Upper lobe of right lung (tissue), 1 donor: Measurements from ENCODE around the gene MYO1E. TPM values are rescaled to one million over a fixed set of nuclear protein-coding genes. Genes with fewer than 3 reads are reported as not detected.

Source experiments
- ATAC-seq: fragments of 200-7000 bp; cut with Tn5 transposase; one replicate; pipeline ENCODE4 v1.9.1; 2020; ENCODE audit warnings: mild to moderate bottlenecking, moderate library complexity
- DNase-seq: peaks from one replicate; pipeline ENCODE4 v3.0.0-alpha.2; 2020
- H3K27ac ChIP-seq: fragments of 200-600 bp; one replicate; pipeline ENCODE4 v1.8.0; 2022
- H3K27me3 ChIP-seq: fragments of 200-600 bp; one replicate; pipeline ENCODE4 v1.8.0; 2022; ENCODE audit warnings: mild to moderate bottlenecking
- H3K36me3 ChIP-seq: fragments of 200-600 bp; one replicate; pipeline ENCODE4 v1.8.0; 2022
- H3K4me1 ChIP-seq: fragments of 200-600 bp; one replicate; pipeline ENCODE4 v1.8.0; 2022
- H3K4me3 ChIP-seq: fragments of 200-600 bp; one replicate; pipeline ENCODE4 v1.8.0; 2022; ENCODE audit warnings: mild to moderate bottlenecking
- H3K9me3 ChIP-seq: fragments of 200-600 bp; one replicate; pipeline ENCODE4 v1.8.0; 2022
- intact Hi-C: fragments of 100-400 bp; cut with DNase I; formaldehyde crosslinking; loops from one replicate; pipeline ENCODE4 v1.11.0; 2022
- total RNA-seq: library from RNA; stranded (reverse); fragmentation: NEBNext Ultra II Directional; extraction: Animal tissue kit (Norgen Biotek cat#: 25700); gene quantifications from one replicate; pipeline ENCODE4 v1.2.1, GENCODE V29; 2021
- TF ChIP-seq, protein P1 (sequence below): fragments of 200-600 bp; IDR thresholded peaks from one replicate; pipeline ENCODE4 v1.8.0; 2022; ENCODE audit warnings: antibody characterized with exemption
- donor health status: DM: no; HTN: yes; CAD: no; lungs with severe emphysema.

The MYO1E gene
- total RNA-seq, 1 donor from 2014 or later = 98.4 TPM

DNA sequence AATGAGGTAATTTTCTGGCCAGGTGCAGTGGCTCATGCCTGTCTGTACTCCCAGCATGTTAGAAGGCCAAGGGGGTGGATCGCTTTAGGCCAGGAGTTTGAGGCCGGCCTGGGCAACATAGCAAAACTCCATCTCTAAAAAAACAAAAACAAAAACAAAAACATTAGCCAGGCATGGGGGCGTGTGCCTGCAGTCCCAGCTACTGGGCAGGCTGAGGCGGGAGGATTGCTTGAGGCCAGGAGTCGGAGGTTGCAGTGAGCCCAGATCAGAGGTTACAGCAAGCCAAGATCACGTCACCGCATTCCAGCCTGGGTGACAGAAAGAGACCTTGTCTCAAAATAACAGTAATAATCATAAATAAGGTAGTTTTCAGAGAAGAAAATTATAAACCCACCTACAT, 110.4 kb downstream of the MYO1E start:
- Histone ChIP-seq H3K36me3 (no peaks in the 10 kb centered on the region), H3K27ac (no peak overlapping the region), H3K27me3 (no peaks in the 10 kb centered on the region), H3K4me1 (no peaks in the 10 kb centered on the region), H3K4me3 (no peak overlapping the region), H3K9me3 (no peaks in the 10 kb centered on the region)
- no peak for DNase-seq
- intact Hi-C loops = no loop called here
- ATAC-seq = no peak
- TF ChIP-seq, protein P1, sequence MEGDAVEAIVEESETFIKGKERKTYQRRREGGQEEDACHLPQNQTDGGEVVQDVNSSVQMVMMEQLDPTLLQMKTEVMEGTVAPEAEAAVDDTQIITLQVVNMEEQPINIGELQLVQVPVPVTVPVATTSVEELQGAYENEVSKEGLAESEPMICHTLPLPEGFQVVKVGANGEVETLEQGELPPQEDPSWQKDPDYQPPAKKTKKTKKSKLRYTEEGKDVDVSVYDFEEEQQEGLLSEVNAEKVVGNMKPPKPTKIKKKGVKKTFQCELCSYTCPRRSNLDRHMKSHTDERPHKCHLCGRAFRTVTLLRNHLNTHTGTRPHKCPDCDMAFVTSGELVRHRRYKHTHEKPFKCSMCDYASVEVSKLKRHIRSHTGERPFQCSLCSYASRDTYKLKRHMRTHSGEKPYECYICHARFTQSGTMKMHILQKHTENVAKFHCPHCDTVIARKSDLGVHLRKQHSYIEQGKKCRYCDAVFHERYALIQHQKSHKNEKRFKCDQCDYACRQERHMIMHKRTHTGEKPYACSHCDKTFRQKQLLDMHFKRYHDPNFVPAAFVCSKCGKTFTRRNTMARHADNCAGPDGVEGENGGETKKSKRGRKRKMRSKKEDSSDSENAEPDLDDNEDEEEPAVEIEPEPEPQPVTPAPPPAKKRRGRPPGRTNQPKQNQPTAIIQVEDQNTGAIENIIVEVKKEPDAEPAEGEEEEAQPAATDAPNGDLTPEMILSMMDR = no peak

DNA sequence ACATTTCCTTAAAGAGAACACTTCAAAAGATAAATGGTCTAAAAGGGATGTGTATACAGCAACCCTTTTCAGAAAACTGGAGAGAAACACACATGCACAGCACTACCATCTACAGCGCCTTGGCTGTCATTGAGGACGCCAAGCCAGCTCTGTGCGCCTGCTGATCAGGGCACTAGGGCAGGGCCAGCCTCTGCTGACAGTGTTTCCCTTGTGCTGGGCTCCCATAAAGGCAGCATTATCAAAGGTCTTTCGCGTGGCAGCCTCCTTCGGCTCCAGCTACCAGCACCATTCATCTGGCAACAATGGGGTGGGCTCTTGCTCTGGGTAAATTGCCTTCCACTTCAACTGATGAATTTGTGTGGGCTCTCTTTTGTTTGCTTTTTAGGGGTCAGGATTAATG, 112.6 kb downstream of the MYO1E start:
- no peak for ATAC-seq
- H3K27ac ChIP-seq = no peak overlapping the region
- no peak for DNase-seq
- no peak overlapping the region for H3K4me3 ChIP-seq
- H3K4me1 ChIP-seq = no peaks in the 10 kb centered on the region
- H3K9me3 ChIP-seq = no peaks in the 10 kb centered on the region
- TF ChIP-seq, protein P1 = no peak
- no peaks in the 10 kb centered on the region for H3K27me3 ChIP-seq
- H3K36me3 ChIP-seq = no peaks in the 10 kb centered on the region
- intact Hi-C loops = no loop called here

DNA sequence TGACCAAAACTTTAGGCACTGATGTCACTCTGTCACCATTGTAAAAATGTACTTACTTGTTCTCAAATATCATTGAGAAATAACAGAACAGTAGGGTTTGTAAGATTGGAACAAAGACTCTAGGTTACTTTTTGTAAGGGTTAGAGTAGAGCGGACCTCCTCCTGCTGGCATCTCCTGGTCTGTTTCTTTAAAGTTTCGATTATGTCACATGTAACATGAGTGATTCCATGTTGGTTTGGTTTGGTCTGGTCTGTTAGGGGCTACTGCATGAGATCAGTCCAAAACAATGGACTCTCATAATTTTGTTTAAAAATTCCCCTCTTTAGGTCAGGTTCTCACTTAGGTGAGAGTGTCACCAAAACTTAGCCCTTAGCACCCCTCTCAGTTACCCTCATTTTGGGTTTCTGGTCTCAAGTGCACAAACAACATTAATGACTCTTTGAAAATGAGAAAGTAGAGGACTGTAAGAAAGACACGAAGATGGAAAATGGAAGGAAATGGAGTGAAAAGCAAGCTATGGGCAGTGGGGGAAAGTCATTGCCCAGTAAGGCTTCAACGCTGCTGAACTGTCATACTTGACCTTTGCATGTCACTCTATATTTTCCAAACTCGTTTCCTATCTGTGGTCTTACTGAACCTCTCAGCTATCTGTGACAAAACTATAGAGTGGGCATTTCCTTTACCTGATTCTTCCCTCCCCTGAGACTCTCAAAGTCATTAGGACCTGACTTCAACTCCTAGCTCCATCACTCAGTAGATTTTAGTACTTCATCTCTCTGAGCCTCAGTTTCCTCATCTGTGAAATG, 113.3 kb downstream of the MYO1E start:
- TF ChIP-seq, protein P1 = no peak
- intact Hi-C loops = no loop called here

GRCh38 chr15:59258317-59258716, 114.4 kb downstream of the MYO1E start:
- TF ChIP-seq, protein P1 = no peak
- no peaks in the 10 kb centered on the region for H3K9me3 ChIP-seq
- no peaks in the 10 kb centered on the region for H3K36me3 ChIP-seq
- no peaks in the 10 kb centered on the region for H3K4me1 ChIP-seq
- H3K4me3 ChIP-seq = no peak overlapping the region
- no peak for DNase-seq
- H3K27ac ChIP-seq = no peak overlapping the region
- intact Hi-C loops = no loop called here
- no peaks in the 10 kb centered on the region for H3K27me3 ChIP-seq
- no peak for ATAC-seq

More for the DNA sequence above, 113.3 kb downstream of the MYO1E start:
- no peaks in the 10 kb centered on the region for H3K4me1 ChIP-seq
- DNase-seq = no peak
- H3K27ac ChIP-seq = no peak overlapping the region
- no peaks in the 10 kb centered on the region for H3K27me3 ChIP-seq
- H3K36me3 ChIP-seq = no peaks in the 10 kb centered on the region
- H3K4me3 ChIP-seq = no peak overlapping the region
- H3K9me3 ChIP-seq = no peaks in the 10 kb centered on the region
- ATAC-seq = no peak

DNA sequence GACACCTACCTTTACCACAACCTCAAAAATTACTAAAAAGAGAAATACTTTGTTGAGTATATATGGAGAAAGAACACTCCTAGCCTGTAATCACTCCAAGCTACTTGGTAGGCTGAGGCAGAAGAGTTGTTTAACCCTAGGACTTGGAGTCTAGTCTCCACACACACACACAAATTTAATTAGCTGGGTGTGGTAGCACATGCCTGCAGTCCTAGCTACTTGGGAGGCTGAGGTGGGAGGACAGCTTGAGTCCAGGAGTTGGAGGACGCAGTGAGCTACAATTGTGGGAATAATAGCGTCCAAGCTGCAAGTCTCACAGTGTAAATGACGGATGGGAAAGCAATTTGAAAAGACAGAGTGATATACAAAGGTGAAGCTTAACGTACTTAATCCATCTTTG, 115.5 kb downstream of the MYO1E start:
- DNase-seq = no peak
- Histone ChIP-seq H3K36me3 (no peaks in the 10 kb centered on the region), H3K27me3 (no peaks in the 10 kb centered on the region), H3K4me3 (no peak overlapping the region), H3K4me1 (no peaks in the 10 kb centered on the region), H3K9me3 (no peaks in the 10 kb centered on the region), H3K27ac (no peak overlapping the region)
- ATAC-seq = no peak
- intact Hi-C loops = no loop called here
- TF ChIP-seq, protein P1 = no peak
